HepG2 (cell line): ENCODE results near the gene MEGF10. TPM values are rescaled to one million over a fixed set of nuclear protein-coding genes. Genes with fewer than 3 reads are reported as not detected.

ENCODE experiments used
- ATAC-seq: fragments of 200-7000 bp; cut with Tn5 transposase; 3 replicates; pipeline ENCODE4 v1.9.1; 2020; ENCODE audit warnings: mild to moderate bottlenecking, moderate library complexity
- BruUV-seq: library from RNA; stranded (reverse); fragments of 400-500 nt; replicated peaks from 2 replicates; lab custom pipeline; 2021; lab: Mats Ljungman, UMichigan
- CTCF ChIA-PET: fragments of 300-600 bp; formaldehyde crosslinking; extraction: SDS; loops from one replicate; lab custom pipeline; 2021; ENCODE audit warnings: low total read pairs, inconsistent platforms, low intra/inter-chr PET ratio; lab: Yijun Ruan, JAX
- POLR2A ChIA-PET: fragments of 350-600 bp; sonication (Branson Sonifier 250); formaldehyde crosslinking; loops from one replicate; lab custom pipeline; 2020; ENCODE audit warnings: antibody characterized with exemption, inconsistent platforms; lab: Yijun Ruan, JAX
- DNase-seq: peaks from one replicate; pipeline ENCODE4 v3.0.0-alpha.2; 2015; ENCODE audit warnings: low spot score
- FAIRE-seq: peaks from 3 replicates; lab custom pipeline; 2011; peaks lifted over from hg19 to GRCh38; lab: Jason Lieb, UNC
- H2AFZ ChIP-seq: one replicate; pipeline ENCODE4 v1.6.1; 2011; ENCODE audit warnings: low read length, inconsistent platforms
- H3K27ac ChIP-seq: fragments of 300-600 bp; 3 replicates; pipeline ENCODE4 v1.8.0; 2011; ENCODE audit warnings: mixed run types, mild to moderate bottlenecking, mixed read lengths, low read length, inconsistent platforms; ENCODE audit not compliant: insufficient read depth; ENCODE audit errors: extremely low read length
- H3K27me3 ChIP-seq, 2 experiments: fragments of 200-600 bp in 1 of 2; 2 replicates in 1 of 2; 3 replicates in 1 of 2; pipeline versions ENCODE4 v1.6.0 to v1.8.0; 2011; ENCODE audit warnings: low read length in 2 of 2, mild to moderate bottlenecking in 2 of 2, moderate library complexity in 2 of 2, inconsistent platforms in 1 of 2; ENCODE audit not compliant: insufficient read depth in 2 of 2, control insufficient read depth in 1 of 2
- H3K36me3 ChIP-seq, 2 experiments: fragments of 200-600 bp in 1 of 2; replicated peaks in 1 of 2; 2 replicates in 1 of 2; 3 replicates in 1 of 2; pipeline versions ENCODE4 v1.5.1 to v1.8.0; 2011; ENCODE audit warnings: low read length in 2 of 2, inconsistent platforms in 1 of 2; ENCODE audit not compliant: insufficient read depth in 2 of 2, control insufficient read depth in 1 of 2
- H3K4me1 ChIP-seq: 2 replicates; pipeline ENCODE4 v1.5.1; 2012; ENCODE audit warnings: low read length, inconsistent platforms; ENCODE audit not compliant: insufficient read depth
- H3K4me2 ChIP-seq: 2 replicates; pipeline ENCODE4 v1.6.0; 2011; ENCODE audit warnings: low read depth, low read length, inconsistent platforms
- H3K4me3 ChIP-seq, 3 experiments: fragments of 200-600 bp in 1 of 3; sonication (generic), shearing (Covaris generic) in 1 of 3; replicated peaks in 1 of 3; 2 replicates each; pipeline ENCODE4 v1.5.1; 2011 to 2016; ENCODE audit warnings: low read length in 3 of 3, inconsistent platforms in 2 of 3, low read depth in 2 of 3, mild to moderate bottlenecking in 2 of 3, control low read depth in 1 of 3, mixed read lengths in 1 of 3; ENCODE audit not compliant: insufficient read depth in 1 of 3
- H3K79me2 ChIP-seq: one replicate; pipeline ENCODE4 v1.6.1; 2011; ENCODE audit warnings: low read length, inconsistent platforms; ENCODE audit not compliant: insufficient read depth
- H3K9ac ChIP-seq: 2 replicates; pipeline ENCODE4 v1.6.0; 2011; ENCODE audit warnings: mild to moderate bottlenecking, low read depth, low read length, inconsistent platforms; ENCODE audit not compliant: insufficient read depth
- H3K9me3 ChIP-seq: 2 replicates; pipeline ENCODE4 v1.5.1; 2012; ENCODE audit warnings: mild to moderate bottlenecking, low read length
- H4K20me1 ChIP-seq: 2 replicates; pipeline ENCODE4 v1.6.0; 2011; ENCODE audit warnings: inconsistent platforms, mild to moderate bottlenecking, low read length, moderate library complexity; ENCODE audit not compliant: insufficient read depth
- BRCA1 ChIP-seq: sonication (generic); formaldehyde crosslinking; IDR thresholded peaks from 2 replicates; pipeline ENCODE4 v1.4.0; 2020; ENCODE audit warnings: missing genetic modification reagents
- CAMTA2 ChIP-seq: sonication (generic); formaldehyde crosslinking; IDR thresholded peaks from 2 replicates; pipeline ENCODE4 v1.4.0; 2020; ENCODE audit warnings: mild to moderate bottlenecking, missing genetic modification reagents, borderline replicate concordance
- KMT2B ChIP-seq: IDR thresholded peaks from 2 replicates; pipeline ENCODE4 v1.6.1; 2016; ENCODE audit warnings: missing genetic modification reagents, missing compliant biosample characterization
- NFYB ChIP-seq: sonication (generic); formaldehyde crosslinking; IDR thresholded peaks from 2 replicates; pipeline ENCODE4 v1.4.0; 2020; ENCODE audit warnings: missing genetic modification reagents
- NFYC ChIP-seq: IDR thresholded peaks from 2 replicates; pipeline ENCODE4 v1.6.1; 2016; ENCODE audit warnings: missing genetic modification reagents, missing compliant biosample characterization
- PHF8 ChIP-seq: sonication (generic); formaldehyde crosslinking; IDR thresholded peaks from 2 replicates; pipeline ENCODE4 v1.5.0; 2020; ENCODE audit warnings: missing genetic modification reagents
- POLR2G ChIP-seq: fragments of 200-400 bp; formaldehyde crosslinking; IDR thresholded peaks from 2 replicates; pipeline ENCODE4 v1.6.1; 2018; ENCODE audit warnings: mild to moderate bottlenecking, low read depth, low read length, moderate library complexity
- RARA ChIP-seq: IDR thresholded peaks from 2 replicates; pipeline ENCODE4 v1.6.1; 2016; ENCODE audit warnings: missing genetic modification reagents, missing compliant biosample characterization
- TARDBP ChIP-seq: sonication (generic); formaldehyde crosslinking; IDR thresholded peaks from 2 replicates; pipeline ENCODE4 v1.8.0; 2022; ENCODE audit warnings: mild to moderate bottlenecking, missing genetic modification reagents
- TEAD2 ChIP-seq: sonication (generic); formaldehyde crosslinking; IDR thresholded peaks from 2 replicates; pipeline ENCODE4 v1.9.0; 2021; ENCODE audit warnings: missing genetic modification reagents
- ZBTB1 ChIP-seq: sonication (generic); formaldehyde crosslinking; IDR thresholded peaks from 2 replicates; pipeline ENCODE4 v1.4.0; 2020; ENCODE audit warnings: missing genetic modification reagents, borderline replicate concordance
- ZFP82 ChIP-seq: sonication (generic); formaldehyde crosslinking; IDR thresholded peaks from 2 replicates; pipeline ENCODE4 v1.5.1; 2020; ENCODE audit warnings: mild to moderate bottlenecking, missing genetic modification reagents, borderline replicate concordance
- ZKSCAN1 ChIP-seq: fragments of 150-350 bp; IDR thresholded peaks from 2 replicates; pipeline ENCODE4 v1.6.1; 2014; ENCODE audit warnings: low read length
- ZNF225 ChIP-seq: sonication (generic); formaldehyde crosslinking; IDR thresholded peaks from 2 replicates; pipeline ENCODE4 v1.4.0; 2020; ENCODE audit warnings: mild to moderate bottlenecking, missing genetic modification reagents
- ZNF333 ChIP-seq: sonication (generic); formaldehyde crosslinking; IDR thresholded peaks from 2 replicates; pipeline ENCODE4 v1.4.0; 2020; ENCODE audit warnings: mild to moderate bottlenecking, missing genetic modification reagents, borderline replicate concordance
- ZNF33A ChIP-seq: sonication (generic); formaldehyde crosslinking; IDR thresholded peaks from 2 replicates; pipeline ENCODE4 v1.5.1; 2020; ENCODE audit warnings: missing genetic modification reagents, mild to moderate bottlenecking, moderate library complexity, borderline replicate concordance
- ZNF605 ChIP-seq: sonication (generic); formaldehyde crosslinking; IDR thresholded peaks from 2 replicates; pipeline ENCODE4 v1.8.0; 2022; ENCODE audit warnings: mild to moderate bottlenecking, missing genetic modification reagents
- WGBS: methylation state at CpG from one replicate; pipeline ENCODE4 v1.1.6; 2017; ENCODE audit warnings: low lambda C conversion rate; 5-methylcytosine and 5-hydroxymethylcytosine counted together
- in situ Hi-C: cut with HindIII; loops from 2 replicates; pipeline ENCODE4 v1.10.0; 2017; ENCODE audit warnings: low pct_unique_long_range_greater_than_20kb; ENCODE audit not compliant: extremely low pct_ligation_motif_present
- intact Hi-C: fragments of 100-400 bp; cut with micrococcal nuclease; formaldehyde crosslinking; loops from one replicate; pipeline ENCODE4 v1.10.0; 2022; ENCODE audit not compliant: unreplicated experiment
- polyA plus RNA-seq, 8 experiments: library from polyadenylated mRNA; depleted of rRNA in 3 of 8; stranded (reverse) in 7 of 8; unstranded in 1 of 8; fragments of >200 nt; fragmentation: Illumina TruSeq in 4 of 8; extraction: Trizol in 4 of 8; gene quantifications; 2 replicates each; pipeline versions ENCODE4 v1.2.1 to v1.2.3, GENCODE V29; 2011 to 2016; ENCODE audit warnings: low read depth in 4 of 8, missing spikeins in 1 of 8, mixed read lengths in 1 of 8; ENCODE audit not compliant: insufficient read depth in 1 of 8
- total RNA-seq, 5 experiments: library from RNA; depleted of rRNA; stranded (reverse); fragments of >200 nt; fragmentation: Illumina TruSeq; extraction: Trizol; gene quantifications; 2 replicates each; pipeline ENCODE4 v1.2.3, GENCODE V29; 2016; ENCODE audit warnings: low read depth in 1 of 5
- TF ChIP-seq, protein P1 (sequence below): IDR thresholded peaks from 2 replicates; pipeline ENCODE4 v1.6.1; 2016; ENCODE audit warnings: control low read depth
- TF ChIP-seq, protein P2 (sequence below): sonication (generic); formaldehyde crosslinking; IDR thresholded peaks from 2 replicates; pipeline ENCODE4 v1.5.0; 2020; ENCODE audit warnings: mild to moderate bottlenecking, low read depth, missing genetic modification reagents, borderline replicate concordance

MEGF10 gene
- total and polyA plus RNA-seq, 2 of the 13 experiments (the other 11 are each of a cell fraction or from before 2014, with no cell fraction given) = not detected

DNA sequence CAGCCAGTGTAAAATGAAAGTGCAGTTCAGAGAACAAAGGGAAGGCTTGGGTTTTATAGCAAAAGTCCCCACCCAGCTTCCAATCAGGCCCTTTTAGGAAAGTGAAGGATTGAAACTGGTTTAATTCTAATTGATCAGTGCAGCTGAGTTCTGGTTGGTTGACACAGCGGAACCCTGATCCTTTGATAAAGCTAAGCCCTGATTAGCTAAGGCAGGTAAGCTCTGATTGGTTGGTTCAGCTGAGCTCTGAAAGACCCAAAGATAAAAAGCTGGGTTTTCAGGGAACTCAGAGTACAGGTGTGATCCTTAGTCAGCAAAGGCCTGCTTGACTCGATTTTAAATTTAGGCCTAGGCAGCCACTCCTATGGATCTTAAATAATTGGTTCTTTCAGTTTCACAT lies 156.0 kb downstream of the MEGF10 start:
- no peaks in the 10 kb centered on the region for H3K36me3 ChIP-seq
- ATAC-seq (no peak), DNase-seq (no peak), FAIRE-seq (no peak)
- H3K27ac ChIP-seq = no peak overlapping the region
- H3K9me3 ChIP-seq = no peaks in the 10 kb centered on the region
- no peak overlapping the region for H3K4me2 ChIP-seq
- POLR2A ChIA-PET = no interaction called here
- no peak overlapping the region for H3K4me3 ChIP-seq
- H2AFZ ChIP-seq = no peak overlapping the region
- no peaks in the 10 kb centered on the region for H4K20me1 ChIP-seq
- 17% methylated on average over 1 of the region's 2 CpGs for WGBS
- H3K9ac ChIP-seq = no peak overlapping the region
- in situ Hi-C loops = no loop called here
- no peaks in the 10 kb centered on the region; a peak in 2 of 5 replicates for H3K27me3 ChIP-seq
- intact Hi-C loops = no loop called here
- BruUV-seq = no TSS peak
- no peaks in the 10 kb centered on the region for H3K4me1 ChIP-seq
- no peaks in the 10 kb centered on the region for H3K79me2 ChIP-seq
- CTCF ChIA-PET = no interaction called here
- TF ChIP-seq CAMTA2 (CRISPR knock-in tag) (no peak), ZNF605 (CRISPR knock-in tag) (no peak), TEAD2 (CRISPR knock-in tag) (no peak)
- TF ChIP-seq, protein P1, sequence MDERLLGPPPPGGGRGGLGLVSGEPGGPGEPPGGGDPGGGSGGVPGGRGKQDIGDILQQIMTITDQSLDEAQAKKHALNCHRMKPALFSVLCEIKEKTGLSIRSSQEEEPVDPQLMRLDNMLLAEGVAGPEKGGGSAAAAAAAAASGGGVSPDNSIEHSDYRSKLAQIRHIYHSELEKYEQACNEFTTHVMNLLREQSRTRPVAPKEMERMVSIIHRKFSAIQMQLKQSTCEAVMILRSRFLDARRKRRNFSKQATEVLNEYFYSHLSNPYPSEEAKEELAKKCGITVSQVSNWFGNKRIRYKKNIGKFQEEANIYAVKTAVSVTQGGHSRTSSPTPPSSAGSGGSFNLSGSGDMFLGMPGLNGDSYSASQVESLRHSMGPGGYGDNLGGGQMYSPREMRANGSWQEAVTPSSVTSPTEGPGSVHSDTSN = no peak

DNA sequence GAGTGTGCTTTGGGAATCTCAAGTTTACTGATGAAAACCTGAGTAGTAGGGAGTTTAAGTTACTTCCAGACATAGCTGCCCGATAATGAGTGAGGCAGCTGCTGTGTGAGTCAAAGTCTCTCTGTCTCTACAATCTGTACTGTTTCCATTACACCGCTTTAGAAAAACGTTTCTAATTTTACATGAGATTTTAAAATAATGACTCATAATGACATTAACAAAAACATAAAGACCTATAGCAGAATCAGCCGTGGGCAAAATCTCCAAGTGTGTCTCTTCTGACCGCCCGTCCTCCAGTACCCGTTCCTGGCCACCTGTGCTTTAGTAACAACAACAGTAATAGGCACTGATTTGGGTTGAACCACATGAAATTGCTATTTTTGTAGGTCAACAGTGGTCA lies 157.2 kb downstream of the MEGF10 start:
- Histone ChIP-seq H3K9ac (no peak overlapping the region), H3K9me3 (no peaks in the 10 kb centered on the region), H4K20me1 (no peaks in the 10 kb centered on the region), H3K27me3 (no peaks in the 10 kb centered on the region; a peak in 2 of 5 replicates), H3K4me2 (no peak overlapping the region), H3K36me3 (no peaks in the 10 kb centered on the region), H3K79me2 (no peaks in the 10 kb centered on the region), H2AFZ (no peak overlapping the region), H3K4me3 (no peak overlapping the region), H3K4me1 (no peaks in the 10 kb centered on the region), H3K27ac (no peak overlapping the region)
- WGBS = 51% methylated on average over 7 of the region's 7 CpGs
- in situ Hi-C loops (no loop called here), intact Hi-C loops (no loop called here)
- ChIA-PET POLR2A (no interaction called here), CTCF (no interaction called here)
- ATAC-seq (no peak), FAIRE-seq (no peak), DNase-seq (no peak)
- BruUV-seq = no TSS peak
- TF ChIP-seq ZBTB1 (CRISPR knock-in tag) (no peak), KMT2B (CRISPR knock-in tag) (no peak), POLR2G (no peak), BRCA1 (CRISPR knock-in tag) (no peak), TARDBP (CRISPR knock-in tag) (no peak), ZFP82 (CRISPR knock-in tag) (no peak), NFYB (CRISPR knock-in tag) (no peak), ZNF225 (no peak), ZNF333 (no peak), ZKSCAN1 (no peak), RARA (CRISPR knock-in tag) (no peak), NFYC (no peak), ZNF33A (no peak), PHF8 (CRISPR knock-in tag) (no peak)
- TF ChIP-seq, protein P2, sequence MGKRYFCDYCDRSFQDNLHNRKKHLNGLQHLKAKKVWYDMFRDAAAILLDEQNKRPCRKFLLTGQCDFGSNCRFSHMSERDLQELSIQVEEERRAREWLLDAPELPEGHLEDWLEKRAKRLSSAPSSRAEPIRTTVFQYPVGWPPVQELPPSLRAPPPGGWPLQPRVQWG = no peak
